AG09309 (cell line): ENCODE results near the gene CD276.

ENCODE experiments used
- DNase-seq: peaks from one replicate; pipeline ENCODE4 v3.0.0-alpha.2; 2010; ENCODE audit warnings: low read depth
- H3K4me3 ChIP-seq: 2 replicates; pipeline ENCODE4 v1.5.1; 2011; ENCODE audit warnings: mild to moderate bottlenecking, low read depth, low read length, moderate library complexity; ENCODE audit not compliant: control insufficient read depth
- TF ChIP-seq, protein P1 (sequence below): IDR thresholded peaks from 2 replicates; pipeline ENCODE4 v1.5.1; 2011; ENCODE audit warnings: mild to moderate bottlenecking, low read depth, low read length, inconsistent platforms; ENCODE audit not compliant: insufficient read depth, control insufficient read depth; ENCODE audit errors: missing control alignments

CD276 gene

DNA sequence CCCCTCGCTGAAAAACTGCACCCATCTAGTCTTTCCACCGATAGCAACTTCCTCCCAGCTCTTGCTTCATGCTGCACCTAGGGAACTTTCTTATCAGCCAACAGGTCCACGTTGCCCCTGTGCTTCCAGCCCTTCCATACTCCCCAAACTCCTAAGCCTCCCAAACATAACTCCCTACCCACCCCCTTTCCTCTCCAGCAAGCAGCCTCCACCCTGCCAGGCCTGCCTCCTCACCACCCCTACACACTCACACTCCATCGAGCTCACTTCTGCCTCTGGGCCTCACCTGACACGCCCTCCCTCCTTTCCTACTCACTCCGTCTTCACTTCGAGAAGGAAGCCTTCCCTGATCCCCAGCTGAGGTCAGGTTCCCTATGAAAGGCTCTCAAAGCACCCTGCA lies 60.9 kb downstream of the CD276 start:
- TF ChIP-seq, protein P1, sequence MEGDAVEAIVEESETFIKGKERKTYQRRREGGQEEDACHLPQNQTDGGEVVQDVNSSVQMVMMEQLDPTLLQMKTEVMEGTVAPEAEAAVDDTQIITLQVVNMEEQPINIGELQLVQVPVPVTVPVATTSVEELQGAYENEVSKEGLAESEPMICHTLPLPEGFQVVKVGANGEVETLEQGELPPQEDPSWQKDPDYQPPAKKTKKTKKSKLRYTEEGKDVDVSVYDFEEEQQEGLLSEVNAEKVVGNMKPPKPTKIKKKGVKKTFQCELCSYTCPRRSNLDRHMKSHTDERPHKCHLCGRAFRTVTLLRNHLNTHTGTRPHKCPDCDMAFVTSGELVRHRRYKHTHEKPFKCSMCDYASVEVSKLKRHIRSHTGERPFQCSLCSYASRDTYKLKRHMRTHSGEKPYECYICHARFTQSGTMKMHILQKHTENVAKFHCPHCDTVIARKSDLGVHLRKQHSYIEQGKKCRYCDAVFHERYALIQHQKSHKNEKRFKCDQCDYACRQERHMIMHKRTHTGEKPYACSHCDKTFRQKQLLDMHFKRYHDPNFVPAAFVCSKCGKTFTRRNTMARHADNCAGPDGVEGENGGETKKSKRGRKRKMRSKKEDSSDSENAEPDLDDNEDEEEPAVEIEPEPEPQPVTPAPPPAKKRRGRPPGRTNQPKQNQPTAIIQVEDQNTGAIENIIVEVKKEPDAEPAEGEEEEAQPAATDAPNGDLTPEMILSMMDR, result no peak
- H3K4me3 ChIP-seq, result no peak overlapping the region

DNA sequence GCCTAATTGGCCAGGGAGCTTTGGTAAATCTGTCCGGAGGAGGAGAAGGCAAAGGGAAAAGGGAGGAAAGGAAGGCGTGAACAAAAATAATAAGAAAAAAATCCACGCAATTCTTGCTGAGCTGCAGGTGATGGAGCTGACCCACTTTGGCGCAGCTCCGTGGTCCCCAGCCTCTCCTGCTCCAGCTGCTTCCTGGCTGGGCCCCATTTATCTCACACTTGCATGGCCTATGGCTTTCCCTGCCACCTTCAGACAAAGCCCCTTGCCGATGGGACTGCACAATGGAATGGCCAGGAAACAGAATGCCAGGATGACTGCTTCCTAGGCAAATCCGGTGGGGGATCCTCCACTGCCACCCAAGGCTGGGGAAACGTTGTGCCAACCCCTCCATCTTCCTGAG lies 62.1 kb downstream of the CD276 start:
- DNase-seq, result no peak
- TF ChIP-seq, protein P1, result no peak
- H3K4me3 ChIP-seq, result no peak overlapping the region

More for the DNA sequence above, 60.9 kb downstream of the CD276 start:
- DNase-seq, result no peak

DNA sequence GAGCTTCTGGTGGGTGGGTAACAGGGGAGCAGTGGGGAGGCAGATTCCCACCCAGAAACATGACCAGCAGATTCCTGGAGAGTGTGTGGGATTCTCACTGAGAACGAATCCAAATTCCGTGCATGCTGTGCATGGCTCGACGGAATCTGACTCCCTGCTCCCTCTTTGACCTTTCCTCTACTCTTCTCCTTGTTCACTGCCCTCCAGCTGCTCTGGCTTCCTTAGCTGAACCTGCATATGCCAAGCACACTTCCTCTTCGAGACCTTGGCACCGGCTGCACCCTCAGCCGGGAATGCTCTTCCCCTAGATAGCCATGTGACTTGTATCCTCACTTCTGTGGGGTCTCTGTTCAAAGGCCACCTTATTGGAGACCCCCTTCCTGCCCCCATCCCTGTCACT lies 62.7 kb downstream of the CD276 start:
- TF ChIP-seq, protein P1, result no peak
- no peak for DNase-seq
- no peak overlapping the region for H3K4me3 ChIP-seq

DNA sequence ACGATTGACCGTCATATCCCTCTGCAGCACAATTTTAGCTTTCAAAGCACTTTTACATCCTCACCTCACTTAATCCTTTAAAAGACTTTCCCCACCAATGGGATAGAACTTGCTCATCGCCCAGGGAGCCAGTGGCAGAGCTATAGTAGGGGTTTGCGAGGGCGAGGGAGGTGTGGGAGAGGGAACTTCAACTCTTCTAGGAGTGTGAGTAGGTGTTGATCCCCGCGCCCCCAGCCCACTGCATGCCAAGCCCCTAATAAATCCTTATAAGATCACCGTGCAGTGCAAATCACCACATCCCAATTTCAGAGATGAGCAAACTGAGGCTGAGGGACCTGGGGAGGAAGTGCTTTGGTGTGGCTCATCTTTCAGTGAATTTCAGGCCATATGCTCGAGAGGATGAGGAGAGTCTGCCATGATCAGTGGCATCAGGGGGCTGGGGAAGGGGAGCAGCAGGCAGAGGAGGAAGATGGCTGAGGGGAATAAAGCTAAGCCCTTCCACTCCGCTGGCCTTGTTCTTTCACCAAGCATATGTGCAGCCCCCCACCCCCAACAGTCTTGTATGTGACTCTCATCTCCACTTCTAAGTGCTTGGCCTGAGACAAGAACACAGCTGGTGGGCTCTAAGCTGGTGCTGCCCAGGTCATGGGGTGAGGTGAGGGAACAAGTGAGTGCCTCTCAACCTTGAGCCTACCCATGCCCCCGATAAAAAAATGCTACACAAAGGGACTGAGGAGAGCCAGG lies 63.8 kb downstream of the CD276 start:
- H3K4me3 ChIP-seq, result no peak overlapping the region
- TF ChIP-seq, protein P1, result no peak
- DNase-seq, result no peak

DNA sequence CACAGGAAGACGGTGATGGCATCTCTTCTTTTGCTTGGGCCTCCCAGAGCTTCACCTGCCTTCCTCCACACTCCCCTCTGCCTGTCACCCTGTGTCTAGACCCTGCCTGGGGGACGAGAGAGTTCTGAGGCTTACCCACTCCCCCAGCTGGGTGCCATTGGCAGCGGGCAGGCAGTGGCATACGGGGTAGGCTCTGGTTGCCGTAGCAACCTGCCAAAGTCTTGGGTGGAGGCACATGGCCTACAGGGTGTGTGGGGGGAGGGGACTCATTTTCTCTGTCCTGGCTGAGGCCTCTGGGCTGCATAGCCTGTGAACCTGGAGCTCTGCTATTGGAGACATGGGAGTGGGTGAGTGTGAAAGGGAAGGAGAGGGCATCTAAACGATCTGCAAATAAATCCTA lies 64.5 kb downstream of the CD276 start:
- DNase-seq, result no peak
- no peak overlapping the region for H3K4me3 ChIP-seq
- TF ChIP-seq, protein P1, result no peak

DNA sequence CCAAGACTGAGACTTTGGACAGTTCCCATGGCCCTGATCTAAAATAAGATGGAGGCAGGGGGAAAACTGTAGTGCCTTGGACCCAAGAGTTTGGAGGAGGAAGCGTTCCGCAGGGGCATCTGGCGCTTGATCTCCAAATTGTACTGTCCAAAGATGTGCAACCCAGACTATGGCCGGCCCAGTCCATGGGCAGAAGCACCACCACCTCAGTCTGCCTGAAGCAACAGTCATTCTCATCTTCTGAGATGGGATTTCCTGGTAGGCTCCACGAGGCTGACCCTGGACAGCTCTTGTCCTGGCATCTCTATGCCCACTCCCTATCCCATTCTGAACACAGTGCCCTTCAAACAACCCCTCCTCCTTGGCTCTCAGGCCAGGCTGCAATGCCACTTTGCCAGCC lies 65.3 kb downstream of the CD276 start:
- TF ChIP-seq, protein P1, result no peak
- DNase-seq, result no peak
- H3K4me3 ChIP-seq, result no peak overlapping the region

DNA sequence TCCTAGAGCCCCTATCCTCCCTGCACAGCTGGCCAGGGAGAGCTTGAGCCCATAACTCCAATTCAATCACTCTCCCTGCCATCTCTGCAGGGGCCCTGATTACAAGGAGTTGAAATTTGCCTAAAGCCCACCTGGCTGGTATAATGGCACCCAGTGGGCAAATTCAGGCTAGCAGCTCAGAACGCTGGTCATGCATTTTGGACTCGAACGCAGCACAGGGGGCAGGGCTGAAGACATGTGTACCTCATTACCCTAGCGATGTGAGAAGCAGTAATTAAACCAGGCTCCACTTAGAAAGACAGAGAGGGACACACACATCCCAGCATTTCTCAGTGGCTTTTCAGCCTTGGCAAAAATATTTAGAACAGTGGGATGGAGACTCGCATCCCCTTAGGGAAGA lies 65.8 kb downstream of the CD276 start:
- TF ChIP-seq, protein P1, result no peak
- no peak overlapping the region for H3K4me3 ChIP-seq
- no peak for DNase-seq
